GM20000 (cell line): ENCODE data around the gene OR2D2.
"Not testable (repeated sequence)": the region's sequence is repeated elsewhere in the genome, so short reads cannot be mapped to it uniquely, and the experiment has no call there.

Experiments
- DNase-seq: peaks from one replicate; pipeline ENCODE4 v3.0.0; 2012; ENCODE audit warnings: low spot score
- TF ChIP-seq, protein P1 (sequence below): IDR thresholded peaks from 2 replicates; pipeline ENCODE4 v1.5.1; 2012; ENCODE audit warnings: mild to moderate bottlenecking, control low read depth; ENCODE audit errors: extremely low read depth, missing control alignments

Gene OR2D2

GRCh38 chr11:6925636-6926207 is 33.4 kb upstream of the OR2D2 start:
- TF ChIP-seq, protein P1, sequence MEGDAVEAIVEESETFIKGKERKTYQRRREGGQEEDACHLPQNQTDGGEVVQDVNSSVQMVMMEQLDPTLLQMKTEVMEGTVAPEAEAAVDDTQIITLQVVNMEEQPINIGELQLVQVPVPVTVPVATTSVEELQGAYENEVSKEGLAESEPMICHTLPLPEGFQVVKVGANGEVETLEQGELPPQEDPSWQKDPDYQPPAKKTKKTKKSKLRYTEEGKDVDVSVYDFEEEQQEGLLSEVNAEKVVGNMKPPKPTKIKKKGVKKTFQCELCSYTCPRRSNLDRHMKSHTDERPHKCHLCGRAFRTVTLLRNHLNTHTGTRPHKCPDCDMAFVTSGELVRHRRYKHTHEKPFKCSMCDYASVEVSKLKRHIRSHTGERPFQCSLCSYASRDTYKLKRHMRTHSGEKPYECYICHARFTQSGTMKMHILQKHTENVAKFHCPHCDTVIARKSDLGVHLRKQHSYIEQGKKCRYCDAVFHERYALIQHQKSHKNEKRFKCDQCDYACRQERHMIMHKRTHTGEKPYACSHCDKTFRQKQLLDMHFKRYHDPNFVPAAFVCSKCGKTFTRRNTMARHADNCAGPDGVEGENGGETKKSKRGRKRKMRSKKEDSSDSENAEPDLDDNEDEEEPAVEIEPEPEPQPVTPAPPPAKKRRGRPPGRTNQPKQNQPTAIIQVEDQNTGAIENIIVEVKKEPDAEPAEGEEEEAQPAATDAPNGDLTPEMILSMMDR = no peak
- DNase-seq = no peak

- no peak for DNase-seq
- TF ChIP-seq, protein P1 = no peak
These were observed 32.8 kb upstream of the OR2D2 start for GRCh38 chr11:6925007-6925577.

- DNase-seq = no peak
- TF ChIP-seq, protein P1 = no peak
These were observed 28.4 kb upstream of the OR2D2 start, which contains the start of gene OR2D3 for GRCh38 chr11:6920702-6921101. Gene OR2D3 (plus strand): TSS chr11:6921002. CDS start chr11:6921002, 0 bp downstream.

DNA sequence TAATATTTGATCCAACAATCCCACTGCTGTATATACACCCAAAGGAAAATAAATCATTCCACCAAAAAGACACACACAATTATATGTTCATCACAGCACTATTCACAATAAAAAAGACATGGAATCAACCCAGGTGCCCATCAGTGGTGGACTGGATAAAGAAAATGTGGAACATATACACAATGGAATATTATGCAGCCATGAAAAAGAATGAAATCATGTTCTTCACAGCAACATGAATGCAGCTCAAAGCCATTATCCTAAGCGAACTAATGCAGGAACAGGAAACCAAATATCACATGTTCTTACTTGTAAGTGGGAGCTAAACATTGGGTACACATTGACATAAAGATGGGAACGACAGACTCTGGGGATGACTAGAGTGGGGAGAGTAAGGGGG is 27.4 kb upstream of the OR2D2 start:
- DNase-seq = no peak
- TF ChIP-seq, protein P1 = no peak

DNA sequence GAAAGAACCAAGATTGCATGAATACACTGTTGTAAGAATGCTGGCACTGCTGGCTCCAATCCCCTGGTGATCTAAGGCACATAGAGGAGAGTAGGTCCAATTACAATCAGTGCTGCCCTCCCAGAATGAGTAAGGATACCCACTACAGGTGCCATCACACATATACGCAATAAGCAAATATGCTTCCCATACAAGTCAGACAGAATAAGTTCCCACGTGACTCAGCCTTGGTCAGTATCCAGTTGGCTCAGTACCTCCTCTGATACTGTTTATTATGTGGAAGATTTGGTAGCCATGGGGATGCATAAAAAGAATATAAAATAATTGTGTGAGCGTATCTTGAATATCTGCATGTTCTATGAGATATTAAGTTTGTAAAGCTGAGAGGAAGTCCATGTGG is 19.6 kb upstream of the OR2D2 start:
- DNase-seq = no peak
- TF ChIP-seq, protein P1 = no peak

- TF ChIP-seq, protein P1 = no peak
- no peak for DNase-seq
These were observed 19.1 kb upstream of the OR2D2 start for GRCh38 chr11:6911378-6911777.

GRCh38 chr11:6904804-6905203 is 12.5 kb upstream of the OR2D2 start:
- not testable (repeated sequence) for DNase-seq
